Hepatocyte (in vitro differentiated cells): ENCODE data around the gene ELOVL1. TPM values are rescaled to one million over a fixed set of nuclear protein-coding genes. Genes with fewer than 3 reads are reported as not detected.

Experiments used
- DNase-seq: peaks from one replicate; pipeline ENCODE4 v3.0.0-alpha.2; 2016; ENCODE audit warnings: low spot score
- H2AFZ ChIP-seq: fragments of 200-600 bp; sonication (generic); 2 replicates; pipeline ENCODE4 v1.6.0; 2016; ENCODE audit warnings: antibody characterized with exemption, mild to moderate bottlenecking
- H3K27ac ChIP-seq: fragments of 200-600 bp; sonication (generic); 2 replicates; pipeline ENCODE4 v1.5.1; 2016; ENCODE audit warnings: mild to moderate bottlenecking
- H3K27me3 ChIP-seq: fragments of 200-600 bp; sonication (generic); 2 replicates; pipeline ENCODE4 v1.6.1; 2016
- H3K36me3 ChIP-seq: fragments of 200-600 bp; sonication (generic); replicated peaks from 2 replicates; pipeline ENCODE4 v1.5.1; 2016; ENCODE audit warnings: low read depth; ENCODE audit not compliant: insufficient read depth
- H3K4me1 ChIP-seq: fragments of 200-600 bp; sonication (generic); 2 replicates; pipeline ENCODE4 v1.5.1; 2016; ENCODE audit warnings: mild to moderate bottlenecking, moderate library complexity; ENCODE audit not compliant: insufficient read depth
- H3K4me2 ChIP-seq: fragments of 200-600 bp; sonication (generic); 2 replicates; pipeline ENCODE4 v1.6.0; 2016
- H3K4me3 ChIP-seq: fragments of 200-600 bp; sonication (generic); 2 replicates; pipeline ENCODE4 v1.5.1; 2016; ENCODE audit warnings: mild to moderate bottlenecking
- H3K79me2 ChIP-seq: fragments of 200-600 bp; sonication (generic); 2 replicates; pipeline ENCODE4 v1.6.0; 2017; ENCODE audit warnings: mild to moderate bottlenecking
- H3K9me2 ChIP-seq: fragments of 200-600 bp; sonication (generic); replicated peaks from 2 replicates; pipeline ENCODE4 v1.6.0; 2017; ENCODE audit warnings: mild to moderate bottlenecking; ENCODE audit not compliant: insufficient read depth
- H3K9me3 ChIP-seq: fragments of 200-600 bp; sonication (generic); 2 replicates; pipeline ENCODE4 v1.5.1; 2016; ENCODE audit warnings: low read depth, mild to moderate bottlenecking
- H4K20me1 ChIP-seq: fragments of 200-600 bp; sonication (generic); 2 replicates; pipeline ENCODE4 v1.6.0; 2016; ENCODE audit warnings: mild to moderate bottlenecking; ENCODE audit not compliant: insufficient read depth, poor library complexity, severe bottlenecking
- EZH2 ChIP-seq: fragments of 200-600 bp; sonication (generic); IDR thresholded peaks from 2 replicates; pipeline ENCODE4 v1.6.1; 2016; ENCODE audit warnings: antibody characterized with exemption, mild to moderate bottlenecking, borderline replicate concordance
- EZH2phosphoT487 ChIP-seq: fragments of 200-600 bp; sonication (generic); IDR thresholded peaks from one replicate; pipeline ENCODE4 v1.6.1; 2018; ENCODE audit warnings: antibody characterized with exemption, mild to moderate bottlenecking, low read depth, moderate library complexity; ENCODE audit not compliant: unreplicated experiment, severe bottlenecking
- WGBS: methylation state at CpG from one replicate; pipeline ENCODE4 v1.1.6; 2016; ENCODE audit warnings: low lambda C conversion rate; ENCODE audit errors: missing lambda C conversion rate; 5-methylcytosine and 5-hydroxymethylcytosine counted together
- polyA plus RNA-seq: library from polyadenylated mRNA; unstranded; fragments of >200 nt; fragmentation: Nextera tagmentation; extraction: Ambion mirVana; gene quantifications from 2 replicates; pipeline ENCODE4 v1.2.1, GENCODE V29; 2016
- total RNA-seq: library from RNA; depleted of rRNA; stranded (reverse); fragments of >200 nt; gene quantifications from 2 replicates; pipeline ENCODE4 v1.2.3, GENCODE V29; 2014
- TF ChIP-seq, protein P1 (sequence below): fragments of 200-600 bp; sonication (generic); IDR thresholded peaks from 2 replicates; pipeline ENCODE4 v1.5.1; 2016; ENCODE audit warnings: antibody characterized with exemption, mild to moderate bottlenecking; ENCODE audit not compliant: poor library complexity

Gene ELOVL1
- total and polyA plus RNA-seq, 2 experiments from 2014 or later, result 90.8 to 185 TPM

DNA sequence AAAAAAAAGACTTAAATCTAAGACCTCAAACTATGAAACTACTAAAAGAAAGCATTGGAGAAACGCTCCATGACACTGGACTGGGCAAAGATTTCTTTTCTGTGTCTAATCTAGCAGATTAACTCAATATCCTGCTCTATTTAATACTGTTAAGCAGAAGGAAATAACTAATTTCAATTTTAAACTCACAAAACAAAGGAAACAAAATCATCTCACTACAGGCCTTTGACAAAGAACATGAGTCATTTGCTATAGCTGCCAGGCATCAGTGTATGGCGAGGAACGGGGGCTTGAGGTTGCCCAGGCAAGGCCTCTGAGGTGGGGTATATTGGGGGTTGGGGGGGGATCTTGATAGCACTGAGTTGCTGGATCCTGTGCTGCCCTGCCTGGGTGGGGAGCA is 42.8 kb upstream of the ELOVL1 start:
- DNase-seq, result no peak
- Histone ChIP-seq H3K4me3 (no peak overlapping the region), H3K79me2 (no peaks in the 10 kb centered on the region), H4K20me1 (no peaks in the 10 kb centered on the region), H3K4me2 (no peak overlapping the region), H3K4me1 (no peaks in the 10 kb centered on the region), H2AFZ (no peak overlapping the region), H3K27me3 (no peaks in the 10 kb centered on the region), H3K27ac (no peak overlapping the region), H3K9me3 (no peaks in the 10 kb centered on the region), H3K9me2 (no peaks in the 10 kb centered on the region), H3K36me3 (no peaks in the 10 kb centered on the region)
- 98% methylated on average over 3 of the region's 3 CpGs for WGBS
- TF ChIP-seq EZH2 (no peak), EZH2phosphoT487 (no peak)
- TF ChIP-seq, protein P1, sequence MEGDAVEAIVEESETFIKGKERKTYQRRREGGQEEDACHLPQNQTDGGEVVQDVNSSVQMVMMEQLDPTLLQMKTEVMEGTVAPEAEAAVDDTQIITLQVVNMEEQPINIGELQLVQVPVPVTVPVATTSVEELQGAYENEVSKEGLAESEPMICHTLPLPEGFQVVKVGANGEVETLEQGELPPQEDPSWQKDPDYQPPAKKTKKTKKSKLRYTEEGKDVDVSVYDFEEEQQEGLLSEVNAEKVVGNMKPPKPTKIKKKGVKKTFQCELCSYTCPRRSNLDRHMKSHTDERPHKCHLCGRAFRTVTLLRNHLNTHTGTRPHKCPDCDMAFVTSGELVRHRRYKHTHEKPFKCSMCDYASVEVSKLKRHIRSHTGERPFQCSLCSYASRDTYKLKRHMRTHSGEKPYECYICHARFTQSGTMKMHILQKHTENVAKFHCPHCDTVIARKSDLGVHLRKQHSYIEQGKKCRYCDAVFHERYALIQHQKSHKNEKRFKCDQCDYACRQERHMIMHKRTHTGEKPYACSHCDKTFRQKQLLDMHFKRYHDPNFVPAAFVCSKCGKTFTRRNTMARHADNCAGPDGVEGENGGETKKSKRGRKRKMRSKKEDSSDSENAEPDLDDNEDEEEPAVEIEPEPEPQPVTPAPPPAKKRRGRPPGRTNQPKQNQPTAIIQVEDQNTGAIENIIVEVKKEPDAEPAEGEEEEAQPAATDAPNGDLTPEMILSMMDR, result no peak

DNA sequence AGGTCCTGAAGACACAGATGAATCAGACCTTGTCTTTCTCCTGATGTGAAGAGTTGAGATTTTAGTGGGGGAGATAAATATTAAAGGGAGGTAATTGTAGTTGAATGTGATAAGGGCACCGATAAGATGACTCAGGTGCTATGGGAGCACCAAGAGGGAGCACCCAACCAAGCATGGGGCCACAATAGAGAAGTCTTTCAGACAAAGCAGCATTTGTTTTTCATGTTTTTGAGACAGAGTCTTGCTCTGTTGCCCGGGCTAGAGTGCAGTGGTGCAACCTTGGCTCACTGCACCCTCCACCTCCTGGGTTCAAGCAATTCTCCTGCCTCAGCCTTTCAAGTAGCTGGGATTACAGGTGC is 38.0 kb upstream of the ELOVL1 start:
- Histone ChIP-seq H3K9me2 (no peaks in the 10 kb centered on the region), H3K4me2 (no peak overlapping the region), H3K79me2 (no peaks in the 10 kb centered on the region), H4K20me1 (no peaks in the 10 kb centered on the region), H3K36me3 (no peaks in the 10 kb centered on the region), H3K27me3 (no peaks in the 10 kb centered on the region), H3K4me1 (no peaks in the 10 kb centered on the region), H3K9me3 (no peaks in the 10 kb centered on the region), H3K4me3 (no peak overlapping the region), H2AFZ (no peak overlapping the region), H3K27ac (no peak overlapping the region)
- DNase-seq, result no peak
- no peak for TF ChIP-seq EZH2phosphoT487
- TF ChIP-seq, protein P1, result no peak
- TF ChIP-seq EZH2, result no peak
- WGBS, result 84% methylated on average over 2 of the region's 2 CpGs

DNA sequence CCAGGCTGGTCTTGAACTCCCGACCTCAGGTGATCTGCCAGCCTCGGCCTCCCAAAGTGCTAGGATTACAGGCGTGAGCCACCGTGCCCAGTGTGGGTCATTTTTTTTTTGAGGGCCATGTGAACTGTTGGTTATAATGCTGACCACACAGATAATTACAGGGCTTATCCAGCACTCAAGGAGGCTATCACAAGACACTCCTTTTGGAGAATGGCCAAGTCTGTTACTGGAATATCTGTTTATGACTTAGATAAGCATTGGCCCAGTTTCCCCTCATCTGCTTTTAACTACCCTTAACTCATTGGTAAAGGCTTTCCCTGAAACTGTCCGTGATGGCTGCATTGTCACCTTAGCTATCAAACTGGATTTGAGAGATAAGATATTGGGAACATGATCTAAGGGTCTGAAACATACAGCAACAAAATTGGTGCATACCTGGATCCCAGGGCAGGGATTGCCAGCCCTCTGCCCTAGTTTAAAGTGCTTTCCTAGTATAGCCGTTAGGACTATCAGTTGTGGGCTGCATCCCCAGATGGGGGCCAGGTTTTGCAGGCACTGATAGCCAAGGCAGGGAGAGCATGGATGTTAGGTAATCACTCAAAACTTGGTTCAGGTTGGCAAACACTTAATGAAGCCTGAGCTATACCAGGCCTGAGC is 37.5 kb upstream of the ELOVL1 start:
- H3K27me3 ChIP-seq, result no peaks in the 10 kb centered on the region
- H3K9me2 ChIP-seq, result no peaks in the 10 kb centered on the region
- H3K79me2 ChIP-seq, result peaks cover 2% of the 10 kb centered on the region
- peak overlapping the region; percentile 11 for H3K27ac ChIP-seq
- no peaks in the 10 kb centered on the region for H3K9me3 ChIP-seq
- H3K36me3 ChIP-seq, result no peaks in the 10 kb centered on the region
- H2AFZ ChIP-seq, result no peak overlapping the region
- peak; percentile 72 for DNase-seq
- TF ChIP-seq EZH2 (no peak), EZH2phosphoT487 (no peak)
- TF ChIP-seq, protein P1, result no peak
- no peak overlapping the region for H3K4me2 ChIP-seq
- no peaks in the 10 kb centered on the region for H4K20me1 ChIP-seq
- WGBS, result 62% methylated on average over 6 of the region's 6 CpGs
- H3K4me3 ChIP-seq, result no peak overlapping the region
- H3K4me1 ChIP-seq, result no peaks in the 10 kb centered on the region
